Measurements from ENCODE around the gene MORF4L1. TPM values are rescaled to one million over a fixed set of nuclear protein-coding genes. Genes with fewer than 3 reads are reported as not detected.
"Not testable (repeated sequence)": the region's sequence is repeated elsewhere in the genome, so short reads cannot be mapped to it uniquely, and the experiment has no call there.

The MORF4L1 gene
- total RNA-seq, 4 donors from 2014 or later: 83.6 to 293 (median 156) TPM

DNA sequence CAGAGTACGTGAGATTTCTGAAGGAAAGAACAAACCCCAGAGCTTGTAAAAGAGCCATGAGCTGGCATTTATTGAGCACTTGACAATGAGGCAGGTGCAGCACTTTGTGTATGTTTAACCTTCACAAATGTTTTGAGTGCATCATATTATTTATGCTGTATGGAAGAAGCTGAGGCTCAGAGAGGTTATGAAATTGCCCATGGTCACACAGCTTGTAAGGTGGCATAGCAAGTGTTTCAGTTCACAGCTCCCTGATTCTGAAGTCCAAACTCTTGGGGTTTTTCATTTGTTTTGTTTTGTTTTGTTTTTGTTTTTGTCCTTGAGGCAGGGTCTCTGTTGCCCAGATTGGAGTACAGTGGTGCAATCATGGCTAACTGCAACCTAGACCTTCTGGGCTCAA is 36.4 kb upstream of the MORF4L1 start:
- Histone ChIP-seq H3K27me3 (peaks cover 0 to 20% (median 0%) of the 10 kb centered on the region in 4 donors), H3K27ac (no peak overlapping the region), H3K36me3 (no peaks in the 10 kb centered on the region), H3K9me3 (no peaks in the 10 kb centered on the region), H3K4me3 (no peak overlapping the region), H3K4me1 (peaks cover 3 to 9% (median 4%) of the 10 kb centered on the region in 3 donors)
- no peak for TF ChIP-seq POLR2A (IDR thresholded peaks at IDR 0.05)
- no peak for TF ChIP-seq CTCF (IDR thresholded peaks at IDR 0.05)
- WGBS, 2 donors: 89% methylated on average over 1 of the region's 1 CpG
- intact Hi-C loops (cut with DNase I): no loop called here
- no peak for DNase-seq

- intact Hi-C loops (cut with DNase I): no loop called here
- Histone ChIP-seq H3K4me3 (no peak overlapping the region), H3K27me3 (peaks cover 0 to 12% (median 0%) of the 10 kb centered on the region in 4 donors), H3K9me3 (no peaks in the 10 kb centered on the region), H3K36me3 (no peaks in the 10 kb centered on the region), H3K27ac (no peak overlapping the region), H3K4me1 (peaks cover 3 to 9% (median 4%) of the 10 kb centered on the region in 3 donors)
- TF ChIP-seq CTCF (IDR thresholded peaks at IDR 0.05): no peak
- no peak for TF ChIP-seq POLR2A (IDR thresholded peaks at IDR 0.05)
- 71 to 79% methylated on average over 2 of the region's 2 CpGs for WGBS, 2 donors
- no peak for DNase-seq
Measured at GRCh38 chr15:78837131-78837530, 35.6 kb upstream of the MORF4L1 start.

DNA sequence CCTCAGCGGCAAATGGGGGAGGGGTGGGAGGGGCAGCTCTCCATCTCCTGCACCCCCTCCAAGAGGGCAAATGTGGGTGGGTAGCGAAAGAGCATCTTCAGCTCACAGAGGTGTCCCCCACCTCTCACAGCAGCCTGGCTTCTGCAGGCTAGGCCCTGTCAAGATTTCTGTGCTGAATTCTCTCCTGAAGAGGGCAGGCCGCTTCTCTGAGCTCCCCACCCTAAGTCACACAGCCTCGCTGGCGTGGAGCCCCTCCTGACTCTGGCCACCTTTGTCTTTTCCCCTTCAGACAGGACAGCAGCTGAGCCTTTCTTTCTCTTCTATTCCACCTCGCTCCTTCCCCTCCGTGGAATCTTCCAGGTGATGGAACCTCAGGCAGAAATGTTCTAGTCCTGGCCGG is 35.1 kb upstream of the MORF4L1 start:
- DNase-seq: no peak
- intact Hi-C loops (cut with DNase I): no loop called here
- WGBS, 2 donors: 86 to 94% methylated on average over 5 to 7 of the region's 8 CpGs
- no peak overlapping the region for H3K4me3 ChIP-seq
- H3K27me3 ChIP-seq: peaks cover 0 to 8% (median 0%) of the 10 kb centered on the region in 4 donors
- peaks cover 3 to 9% (median 4%) of the 10 kb centered on the region in 3 donors for H3K4me1 ChIP-seq
- H3K27ac ChIP-seq: no peak overlapping the region
- no peaks in the 10 kb centered on the region for H3K36me3 ChIP-seq
- H3K9me3 ChIP-seq: no peaks in the 10 kb centered on the region
- TF ChIP-seq POLR2A (IDR thresholded peaks at IDR 0.05) (no peak), CTCF (IDR thresholded peaks at IDR 0.05) (no peak)

DNA sequence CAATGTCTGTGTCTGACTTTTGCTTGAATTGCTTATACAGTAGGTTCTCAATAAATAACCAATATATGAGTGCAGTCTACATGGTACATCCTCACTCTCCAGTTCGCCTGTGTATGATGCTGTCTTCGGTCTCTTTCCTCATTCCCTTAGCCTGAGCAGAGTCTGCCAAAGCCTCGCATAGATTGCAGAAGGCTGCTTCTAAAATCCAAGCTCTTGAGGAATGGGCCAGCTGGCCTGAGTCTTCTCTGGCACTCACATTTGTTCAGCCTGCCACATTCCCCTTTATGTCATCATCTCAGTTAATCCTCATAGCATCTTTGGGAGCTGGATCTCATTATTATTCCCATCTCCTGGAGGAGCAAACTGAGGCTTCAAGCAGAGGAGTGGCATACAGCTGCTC is 34.2 kb upstream of the MORF4L1 start:
- H3K36me3 ChIP-seq: no peaks in the 10 kb centered on the region
- H3K27me3 ChIP-seq: peaks cover 0 to 2% (median 0%) of the 10 kb centered on the region in 4 donors
- TF ChIP-seq POLR2A (IDR thresholded peaks at IDR 0.05) (no peak), CTCF (IDR thresholded peaks at IDR 0.05) (no peak)
- no peak overlapping the region for H3K27ac ChIP-seq
- 61 to 71% methylated on average over 3 of the region's 3 CpGs for WGBS, 2 donors
- H3K4me1 ChIP-seq: peaks cover 3 to 9% (median 4%) of the 10 kb centered on the region in 3 donors
- no peak overlapping the region for H3K4me3 ChIP-seq
- intact Hi-C loops (cut with DNase I): no loop called here
- no peaks in the 10 kb centered on the region for H3K9me3 ChIP-seq
- DNase-seq: no peak

DNA sequence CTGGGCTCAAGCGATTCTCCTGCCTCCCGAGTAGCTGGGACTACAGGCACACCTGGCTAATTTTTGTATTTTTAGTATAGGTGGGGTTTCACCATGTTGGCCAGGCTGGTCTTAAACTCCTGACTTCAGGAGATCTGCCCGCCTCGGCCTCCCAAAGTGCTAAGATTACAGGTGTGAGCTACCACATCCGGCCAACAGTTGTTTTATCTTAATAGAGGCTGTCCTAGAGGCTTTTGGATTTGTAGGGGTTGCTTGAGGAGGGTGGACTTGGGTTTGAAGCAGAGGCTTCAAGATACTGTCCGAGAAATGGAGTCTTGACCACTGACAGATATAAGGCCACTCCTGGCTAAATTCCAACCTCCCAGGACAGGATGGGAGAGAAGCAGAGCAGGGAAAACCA is 33.5 kb upstream of the MORF4L1 start:
- H3K9me3 ChIP-seq; H3K27me3 ChIP-seq; H3K36me3 ChIP-seq; DNase-seq; H3K4me3 ChIP-seq; H3K4me1 ChIP-seq; intact Hi-C loops (cut with DNase I); H3K27ac ChIP-seq: not testable (repeated sequence)
- WGBS, 2 donors: 80 to 91% methylated on average over 4 to 6 of the region's 6 CpGs
